Measurements from ENCODE around the gene SSRP1.

DNA sequence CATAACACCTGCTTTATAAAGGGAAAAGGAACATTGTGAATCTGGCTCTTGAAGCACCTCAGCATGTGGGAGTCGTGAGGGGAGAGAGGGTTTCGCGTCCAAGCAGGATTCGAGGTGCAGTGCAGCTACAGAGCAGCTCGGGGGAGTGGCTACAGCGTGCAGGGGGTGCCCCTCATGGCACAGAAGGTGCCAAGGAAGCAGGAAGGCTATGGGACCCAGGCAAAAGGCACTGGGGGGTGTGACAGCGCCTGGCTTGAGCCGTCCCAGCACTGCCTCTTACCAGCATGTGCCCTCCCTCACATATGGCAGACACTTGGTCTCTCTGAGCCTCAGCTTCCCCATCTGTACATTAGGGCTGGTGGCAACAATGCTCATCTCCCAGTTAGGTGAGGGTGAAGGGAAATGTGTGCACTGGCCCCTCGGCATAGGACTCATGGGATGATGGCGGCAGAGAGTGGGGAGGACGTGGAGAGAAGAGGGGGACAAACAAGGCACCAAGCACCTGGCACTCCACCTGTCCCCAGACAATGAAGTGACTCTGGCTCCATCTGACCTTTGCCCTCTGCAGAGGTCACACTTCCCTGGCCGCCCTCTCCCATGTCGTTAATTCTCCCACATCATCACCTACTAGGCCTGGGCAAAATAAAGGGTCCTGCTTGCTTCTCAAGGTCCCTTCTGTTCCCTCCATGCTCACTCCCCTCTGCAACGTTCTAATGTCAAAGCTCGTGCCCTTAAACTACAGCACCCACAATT, 21.3 kb downstream of the SSRP1 start:
- TF ChIP-seq ZMYM3 (CRISPR knock-in tag; IDR thresholded peaks at IDR 0.05), result no peak
- no peak for TF ChIP-seq KDM1A (CRISPR knock-in tag; IDR thresholded peaks at IDR 0.05)

All from HepG2 (cell line).